ENCODE results near the gene CFAP299.

Gene CFAP299

DNA sequence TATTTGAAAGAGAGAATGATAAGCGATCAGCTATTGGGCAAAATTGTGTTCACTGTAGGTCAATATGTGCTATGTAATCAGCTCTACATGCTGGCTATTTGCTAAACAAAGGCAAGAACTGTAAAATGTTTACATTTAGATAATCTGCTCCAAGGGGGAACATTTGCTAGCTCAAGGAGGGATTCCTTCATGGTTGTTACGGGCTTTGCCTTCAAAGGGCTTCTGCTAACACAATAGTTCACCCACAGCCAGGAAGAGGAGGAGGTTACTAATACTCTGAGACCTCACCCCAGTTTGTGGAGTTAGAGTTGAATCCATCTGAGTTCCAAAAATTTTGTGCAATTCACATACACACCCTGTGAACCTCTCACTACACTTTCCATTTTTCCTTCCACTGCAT, 587.4 kb downstream of the CFAP299 start:
- DNase-seq (ENCODE audit: low read depth in 2 of 2): no peak

DNA sequence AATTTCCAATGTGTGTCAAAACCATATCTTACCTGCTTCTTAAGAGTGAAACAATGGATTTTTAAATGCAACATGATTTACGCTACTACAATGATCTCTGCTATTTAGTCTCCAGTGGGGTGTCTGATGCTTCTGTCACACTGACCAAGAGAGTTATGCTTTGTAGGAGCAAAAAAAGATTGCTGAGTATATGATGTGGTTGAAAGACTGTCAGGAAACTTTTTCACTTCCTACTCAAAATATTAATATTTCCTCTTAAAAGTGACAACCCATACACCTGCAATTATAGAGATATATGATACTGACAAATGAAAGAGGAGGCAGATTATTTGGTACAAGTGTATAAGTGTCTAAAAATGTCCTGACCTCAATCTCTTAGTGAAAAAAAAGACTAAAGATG, 589.8 kb downstream of the CFAP299 start:
- DNase-seq (ENCODE audit: low read depth in 2 of 2): no peak

DNA sequence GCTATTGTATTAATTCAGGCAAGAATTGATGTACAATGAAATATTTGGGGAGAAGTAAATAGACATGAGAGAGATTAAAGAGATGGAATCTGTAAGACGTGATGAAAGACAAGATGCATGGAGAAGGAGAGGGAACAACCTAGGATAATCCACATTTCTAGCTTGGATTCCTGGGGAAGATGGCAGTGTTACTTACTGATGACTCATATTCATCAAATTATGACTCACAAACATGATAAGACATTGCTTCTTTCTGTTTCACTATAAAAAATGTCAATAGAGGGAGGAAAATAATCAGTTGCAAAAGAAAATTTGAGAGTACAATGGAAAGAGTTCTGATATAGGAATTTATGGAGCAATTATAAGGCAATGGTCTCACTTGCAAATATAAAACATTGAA, 590.9 kb downstream of the CFAP299 start:
- no peak for DNase-seq (ENCODE audit: low read depth in 2 of 2)

DNA sequence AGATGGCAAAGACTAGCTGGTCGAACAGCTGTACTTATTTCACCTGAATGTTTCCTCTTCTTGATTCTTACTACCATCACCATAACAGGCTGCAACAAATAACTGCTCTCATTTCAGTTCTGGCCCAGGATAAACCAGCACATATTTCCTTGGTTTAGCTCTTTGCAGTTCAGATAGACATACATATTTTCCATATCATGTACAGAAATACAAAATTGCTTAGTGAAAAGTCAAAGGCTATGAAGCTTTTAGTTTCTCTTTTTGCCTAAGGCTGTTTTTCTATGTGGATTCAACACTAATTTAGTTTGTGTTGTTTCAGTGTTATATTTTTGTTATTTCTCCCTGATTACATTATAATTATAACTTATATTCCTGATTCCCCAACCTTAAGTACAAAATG, 591.4 kb downstream of the CFAP299 start:
- no peak for DNase-seq (ENCODE audit: low read depth in 2 of 2)

DNA sequence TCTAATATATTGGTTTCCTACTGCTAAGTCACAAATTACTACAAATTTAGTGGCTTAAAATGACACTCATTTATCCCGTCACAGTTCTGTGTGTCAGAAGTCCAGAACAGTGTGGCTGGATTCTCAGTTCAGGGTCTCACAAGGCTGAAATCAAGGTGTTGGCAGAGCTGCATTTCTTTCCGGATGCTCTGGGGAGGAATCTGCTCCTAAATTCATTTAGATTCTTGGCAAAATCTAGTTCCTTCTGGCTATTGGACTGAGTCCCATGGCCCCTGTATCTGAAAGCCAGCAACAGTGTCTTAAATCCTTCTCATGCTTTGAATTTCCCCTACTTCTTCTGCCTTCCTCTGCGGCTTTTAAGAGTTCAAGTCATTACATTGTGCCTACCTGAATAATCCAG, 591.9 kb downstream of the CFAP299 start:
- no peak for DNase-seq (ENCODE audit: low read depth in 2 of 2)

DNA sequence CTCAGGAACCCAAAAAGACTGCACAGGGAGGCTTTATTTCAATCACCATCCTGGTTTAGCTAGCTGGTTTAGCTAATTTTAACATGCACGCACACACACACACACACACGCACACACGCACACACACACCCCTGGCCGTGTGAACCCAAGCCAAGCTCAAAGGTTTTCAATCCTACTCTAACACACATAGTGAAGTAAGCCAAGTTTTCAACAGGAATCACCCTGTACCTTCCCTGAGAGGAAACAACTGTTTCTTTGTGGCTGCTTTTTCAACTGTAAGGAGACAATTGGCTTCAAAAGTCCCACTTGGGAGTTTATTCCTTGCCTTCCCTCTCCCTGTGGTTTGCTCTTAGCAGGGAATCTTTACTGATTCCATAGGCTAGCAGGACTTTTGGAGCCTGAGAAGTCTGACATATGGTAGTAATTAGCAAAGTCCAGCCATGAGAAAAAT, 596.1 kb downstream of the CFAP299 start:
- DNase-seq (ENCODE audit: low read depth in 2 of 2): no peak

DNA sequence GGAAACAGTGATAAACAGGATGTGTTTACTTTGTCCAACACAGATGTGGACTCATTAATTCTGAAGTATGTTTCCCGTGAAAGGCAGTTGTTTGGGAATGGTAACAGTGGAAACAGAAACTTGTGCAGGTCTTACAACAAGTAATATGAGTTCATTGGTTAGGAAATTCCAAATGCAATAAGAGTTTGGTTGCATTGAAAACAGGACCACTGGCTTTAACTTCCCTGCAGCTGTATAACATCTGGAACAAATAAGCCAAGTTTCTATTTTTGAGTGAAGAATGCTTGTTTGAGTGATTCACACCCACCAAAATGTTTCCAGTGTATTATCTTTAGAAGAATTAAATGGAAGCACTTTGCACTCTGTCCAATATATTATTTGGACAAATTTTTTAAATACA, 612.6 kb downstream of the CFAP299 start:
- no peak for DNase-seq (ENCODE audit: low read depth in 2 of 2)

DNA sequence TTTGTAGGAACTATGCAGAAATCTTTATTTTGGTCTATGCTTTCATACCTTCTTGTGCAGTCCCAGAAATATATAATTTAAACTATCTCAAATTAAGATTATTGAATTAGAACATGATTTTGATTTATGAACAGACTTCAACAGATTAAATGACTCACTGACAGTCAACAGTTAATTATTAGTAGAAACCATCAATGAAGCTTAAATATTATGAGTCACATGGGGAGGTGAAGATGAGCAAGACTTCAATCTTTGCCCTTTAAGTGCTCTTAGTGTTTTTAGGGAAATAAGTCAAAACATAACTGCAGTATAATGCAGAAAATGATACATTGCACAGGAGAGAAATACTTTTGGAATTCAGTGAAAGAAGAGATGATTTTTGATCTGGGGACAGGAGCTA, 613.5 kb downstream of the CFAP299 start:
- no peak for DNase-seq (ENCODE audit: low read depth in 2 of 2)

DNA sequence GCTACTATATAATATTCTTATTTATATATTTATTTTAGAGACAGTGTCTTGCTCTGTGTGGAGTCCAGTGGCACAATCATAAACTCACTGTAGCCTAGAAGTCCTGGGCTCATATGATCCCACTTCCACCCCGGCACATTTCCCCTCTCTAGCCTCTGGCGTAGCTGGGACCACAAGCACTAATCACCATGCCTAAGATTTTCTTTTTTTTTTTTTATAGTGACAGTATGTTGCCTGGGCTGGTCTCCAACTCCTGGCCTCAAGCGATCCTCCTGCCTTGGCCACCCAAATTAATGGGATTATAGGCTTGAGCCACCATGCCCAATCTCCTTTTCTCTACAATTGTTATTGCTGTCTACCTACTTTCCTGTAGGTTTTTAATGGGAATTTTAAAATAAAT, 620.9 kb downstream of the CFAP299 start:
- no peak for DNase-seq (ENCODE audit: low read depth in 2 of 2)

DNA sequence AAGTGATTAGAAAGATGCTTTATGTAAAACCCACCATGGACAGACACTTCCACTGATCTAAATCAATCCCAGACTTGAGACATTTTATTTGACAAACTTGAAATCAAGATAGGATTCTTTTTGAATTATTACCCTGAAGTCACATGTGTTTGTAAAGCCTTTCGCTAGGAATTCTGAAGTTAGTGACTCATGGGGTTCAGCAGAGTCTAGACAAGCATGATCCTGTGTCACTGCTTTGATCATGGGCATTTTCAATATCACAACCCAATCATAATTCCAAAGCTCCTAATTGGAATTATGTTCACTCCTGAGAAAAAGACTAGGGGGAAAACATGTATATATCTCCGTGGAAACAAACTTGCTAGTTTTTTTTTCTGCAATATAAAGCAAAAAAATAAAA, 627.5 kb downstream of the CFAP299 start:
- no peak for DNase-seq (ENCODE audit: low read depth in 2 of 2)

DNA sequence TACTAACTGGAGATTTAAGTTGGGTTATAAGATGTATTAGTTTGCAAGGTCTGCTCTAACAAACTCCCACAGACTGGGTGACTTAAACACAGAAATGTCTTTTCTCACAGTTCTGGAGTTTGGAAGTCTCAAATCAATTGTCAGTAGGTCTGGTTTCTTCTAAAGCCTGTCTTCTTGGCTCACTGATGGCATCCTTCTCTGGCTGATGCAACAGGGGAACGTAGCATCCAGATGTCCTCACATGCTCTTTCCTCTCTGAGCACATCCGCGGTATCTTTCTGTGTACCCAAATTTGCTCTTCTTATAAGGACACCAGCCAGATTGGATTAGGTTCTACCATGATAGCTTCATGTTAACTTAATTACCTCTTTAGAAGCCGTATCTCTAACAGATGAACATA, 631.8 kb downstream of the CFAP299 start:
- no peak for DNase-seq (ENCODE audit: low read depth in 2 of 2)

DNA sequence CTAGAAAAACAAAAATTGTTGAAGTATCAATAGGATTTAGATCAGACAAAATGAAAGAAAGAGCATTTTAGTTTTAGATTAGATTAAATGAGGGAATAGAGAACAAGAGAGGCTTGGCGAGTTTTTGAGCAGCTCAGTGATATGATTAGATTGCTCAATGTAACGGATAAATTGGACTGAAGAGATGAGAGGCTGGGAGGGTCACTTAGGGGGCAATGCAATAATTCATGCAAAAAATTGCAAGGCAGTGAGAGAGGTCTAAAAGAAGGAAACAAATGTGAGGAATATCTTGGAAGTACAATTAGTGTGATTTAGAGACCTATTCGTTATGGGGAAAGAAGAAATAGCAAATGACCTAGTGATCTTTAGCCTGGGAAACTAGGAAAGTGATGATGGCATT, 644.7 kb downstream of the CFAP299 start:
- DNase-seq (ENCODE audit: low read depth in 2 of 2): no peak

DNA sequence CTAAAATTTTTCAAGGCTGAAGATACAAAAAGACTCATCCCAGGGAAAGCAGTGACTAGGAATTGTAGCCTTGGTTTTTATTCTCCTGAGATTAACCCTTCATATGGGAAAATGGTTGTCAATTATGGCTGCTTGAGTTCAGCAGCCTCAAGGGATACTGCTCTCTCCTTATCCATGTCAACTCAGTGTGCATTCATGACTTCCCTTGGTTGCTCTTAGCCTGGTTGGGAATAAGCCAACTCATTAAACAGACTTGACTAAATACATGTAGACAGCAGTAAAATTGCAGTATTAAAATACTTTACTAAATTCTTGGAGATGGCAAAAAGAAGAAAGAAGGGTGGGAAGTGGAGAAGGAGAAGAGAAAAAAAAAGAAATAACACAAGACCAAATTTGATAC, 650.5 kb downstream of the CFAP299 start:
- no peak for DNase-seq (ENCODE audit: low read depth in 2 of 2)

DNA sequence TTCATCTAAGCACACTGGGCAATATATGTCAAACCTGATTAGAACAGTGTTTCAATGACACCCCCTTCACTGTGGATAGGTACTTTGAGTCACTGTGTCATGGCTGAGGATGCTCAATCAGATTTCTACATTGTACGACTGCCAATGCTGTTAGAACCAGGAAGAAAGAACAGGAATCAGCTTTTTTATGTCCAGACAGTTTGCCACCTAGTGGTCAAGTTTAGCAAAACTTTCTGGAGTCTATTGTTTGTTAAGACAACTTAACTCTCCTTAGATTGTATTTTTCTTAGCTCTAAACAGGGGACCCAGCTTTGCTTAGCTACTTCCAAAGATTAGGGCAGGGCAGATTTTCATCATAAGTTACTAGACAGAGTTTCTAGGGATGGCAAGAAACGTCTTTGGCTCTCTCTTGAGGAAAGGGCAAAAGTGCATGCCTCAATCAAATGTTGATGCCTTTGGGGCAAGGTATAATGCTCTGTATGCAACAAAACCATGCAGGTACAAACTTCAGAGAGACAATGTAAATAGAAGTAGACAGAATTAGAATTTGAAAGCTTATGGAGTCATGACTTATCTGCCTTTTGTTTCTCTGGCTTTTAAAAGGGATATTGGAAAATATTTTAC, 654.5 kb downstream of the CFAP299 start:
- DNase-seq (ENCODE audit: low read depth in 2 of 2): no peak

DNA sequence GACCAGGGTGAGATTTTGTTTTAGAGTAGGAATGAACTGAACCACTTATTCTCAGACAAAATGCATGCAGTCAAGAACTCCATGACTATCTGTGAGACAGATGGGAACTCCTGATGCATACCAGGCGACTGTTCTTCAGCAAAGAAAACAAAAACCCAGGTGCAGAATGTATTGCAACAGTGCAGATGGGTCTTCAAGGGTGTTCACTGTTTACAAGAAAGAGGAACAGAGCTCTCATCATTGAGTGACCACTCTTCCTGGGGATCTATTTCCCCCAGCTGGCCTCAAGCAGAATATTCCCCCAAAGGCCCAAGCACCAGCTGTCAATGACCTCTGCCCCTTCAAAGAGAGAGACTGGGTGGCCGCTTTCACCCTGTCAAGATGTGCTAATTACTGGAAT, 655.3 kb downstream of the CFAP299 start:
- no peak for DNase-seq (ENCODE audit: low read depth in 2 of 2)

DNA sequence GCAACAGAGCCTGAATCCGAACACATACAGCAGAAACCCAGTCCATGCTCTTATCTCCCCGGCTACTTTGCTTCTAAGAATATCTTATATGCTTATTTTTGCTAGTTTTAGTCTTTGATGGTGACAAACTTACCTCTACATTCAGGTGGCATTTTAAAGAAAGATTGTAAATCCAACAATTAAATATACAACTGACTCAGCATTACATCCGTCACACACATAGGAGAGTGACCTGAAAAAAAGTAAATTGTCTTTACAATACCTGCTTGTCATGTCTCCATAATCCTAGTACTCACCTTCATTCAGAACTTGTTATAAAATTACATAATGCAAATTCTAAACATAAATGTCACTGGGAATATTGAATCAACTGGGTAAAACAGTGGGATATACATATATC, 664.4 kb downstream of the CFAP299 start:
- DNase-seq (ENCODE audit: low read depth in 2 of 2): no peak

DNA sequence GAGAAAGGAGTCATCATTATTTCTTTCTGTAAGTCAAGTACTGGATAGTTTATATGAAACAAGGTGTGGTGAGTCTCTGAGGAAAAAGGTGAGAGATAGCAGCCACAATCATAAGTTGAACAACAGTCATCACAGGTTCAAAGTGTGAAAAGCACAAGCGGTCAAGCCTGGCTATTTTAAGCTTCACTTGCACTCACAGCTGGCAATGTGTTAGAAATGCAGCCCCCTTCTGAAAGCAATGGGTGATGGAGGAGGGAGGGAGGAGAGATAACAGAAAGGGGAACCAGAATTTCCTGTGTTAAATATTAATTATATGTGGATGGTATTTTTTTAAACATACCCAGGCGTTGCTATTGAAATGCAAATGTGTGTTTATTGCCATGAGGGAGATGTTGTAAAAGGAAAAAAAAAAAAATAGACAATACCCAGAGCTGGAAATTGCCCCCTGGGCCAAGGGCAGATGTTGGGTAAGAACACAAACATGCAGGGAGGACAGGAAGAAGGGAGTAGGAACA, 668.1 kb downstream of the CFAP299 start:
- peak in 1 of 2 donors; percentile 10 for DNase-seq (ENCODE audit: low read depth in 2 of 2)

DNA sequence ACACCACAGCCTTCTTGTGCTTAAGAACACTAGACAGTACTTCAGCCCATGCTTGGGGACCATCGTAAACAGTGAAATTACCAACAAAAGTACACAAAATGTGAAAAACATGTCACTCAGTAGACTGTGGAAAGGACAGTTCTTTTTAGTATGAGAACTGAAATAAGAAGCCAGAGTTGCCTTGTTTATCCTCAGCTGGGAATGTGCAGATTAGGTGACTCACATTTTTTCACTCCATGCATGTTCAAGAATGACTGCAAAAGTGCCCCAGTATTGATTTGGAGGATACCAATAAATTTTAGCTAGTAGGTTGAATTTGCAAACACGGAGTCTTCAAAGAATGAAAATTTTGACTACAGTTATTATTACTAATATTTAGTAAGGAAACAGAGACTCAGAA, 671.9 kb downstream of the CFAP299 start:
- no peak for DNase-seq (ENCODE audit: low read depth in 2 of 2)

Data from stimulated activated CD8-positive, alpha-beta memory T cell treated with anti-CD3 and anti-CD28 coated beads, Interleukin-7, amount 100 ng/mL, for 4 hours (primary cell).